NCI-H1092 (cell line): ENCODE measurements around the gene GNRH2.
"Not testable (repeated sequence)": the region's sequence is repeated elsewhere in the genome, so short reads cannot be mapped to it uniquely, and the experiment has no call there.

Experiments
- DNase-seq: peaks from one replicate; lab custom pipeline; 2025; lab: John Stamatoyannopoulos, UW

The GNRH2 gene

GRCh38 chr20:3043322-3043721 lies at the start of gene GNRH2:
TSS of gene GNRH2 (plus strand) at chr20:3043622. CDS start at chr20:3044415, 793 bp downstream.
- no peak for DNase-seq

- no peak for DNase-seq
Observed at GRCh38 chr20:2995796-2996195, 47.6 kb upstream of the GNRH2 start.

GRCh38 chr20:2998728-2999127 lies 44.7 kb upstream of the GNRH2 start:
- DNase-seq: no peak

GRCh38 chr20:3000852-3001523 lies 42.4 kb upstream of the GNRH2 start:
- DNase-seq: peak; percentile 6

- no peak for DNase-seq
Observed at GRCh38 chr20:3003416-3003815, 40.0 kb upstream of the GNRH2 start.

- no peak for DNase-seq
Observed at GRCh38 chr20:3010985-3011723, 32.3 kb upstream of the GNRH2 start.

- DNase-seq: no peak
Observed at GRCh38 chr20:3011752-3012151, 31.7 kb upstream of the GNRH2 start.

- no peak for DNase-seq
Observed at GRCh38 chr20:3013771-3014170, 29.7 kb upstream of the GNRH2 start.

- no peak for DNase-seq
Observed at GRCh38 chr20:3014179-3014578, 29.2 kb upstream of the GNRH2 start.

GRCh38 chr20:3014662-3015061 lies 28.8 kb upstream of the GNRH2 start:
- DNase-seq: no peak

GRCh38 chr20:3015302-3015701 lies 28.1 kb upstream of the GNRH2 start:
- DNase-seq: not testable (repeated sequence)

- no peak for DNase-seq
Observed at GRCh38 chr20:3021327-3021726, 22.1 kb upstream of the GNRH2 start.

- no peak for DNase-seq
Observed at GRCh38 chr20:3021777-3022176, 21.6 kb upstream of the GNRH2 start.

- not testable (repeated sequence) for DNase-seq
Observed at GRCh38 chr20:3022559-3023490, 20.6 kb upstream of the GNRH2 start.

- DNase-seq: no peak
Observed at GRCh38 chr20:3027987-3028386, 15.4 kb upstream of the GNRH2 start.

GRCh38 chr20:3031524-3032147 lies 11.8 kb upstream of the GNRH2 start:
- no peak for DNase-seq

GRCh38 chr20:3032624-3033023 lies 10.8 kb upstream of the GNRH2 start:
- DNase-seq: no peak

GRCh38 chr20:3037654-3038053 lies 5.8 kb upstream of the GNRH2 start:
- no peak for DNase-seq

- DNase-seq: no peak
Observed at GRCh38 chr20:3038454-3038853, 5.0 kb upstream of the GNRH2 start.

GRCh38 chr20:3039426-3039825 lies 4.0 kb upstream of the GNRH2 start:
- DNase-seq: no peak

- DNase-seq: no peak
Observed at GRCh38 chr20:3040086-3040485, 3.3 kb upstream of the GNRH2 start.

GRCh38 chr20:3041854-3042409 lies 1.5 kb upstream of the GNRH2 start:
- DNase-seq: no peak
